ENCODE measurements around the gene PCTP.
A peak's percentile ranks its signal among the peaks of the same experiment; 100 is the strongest.

Gene PCTP

DNA sequence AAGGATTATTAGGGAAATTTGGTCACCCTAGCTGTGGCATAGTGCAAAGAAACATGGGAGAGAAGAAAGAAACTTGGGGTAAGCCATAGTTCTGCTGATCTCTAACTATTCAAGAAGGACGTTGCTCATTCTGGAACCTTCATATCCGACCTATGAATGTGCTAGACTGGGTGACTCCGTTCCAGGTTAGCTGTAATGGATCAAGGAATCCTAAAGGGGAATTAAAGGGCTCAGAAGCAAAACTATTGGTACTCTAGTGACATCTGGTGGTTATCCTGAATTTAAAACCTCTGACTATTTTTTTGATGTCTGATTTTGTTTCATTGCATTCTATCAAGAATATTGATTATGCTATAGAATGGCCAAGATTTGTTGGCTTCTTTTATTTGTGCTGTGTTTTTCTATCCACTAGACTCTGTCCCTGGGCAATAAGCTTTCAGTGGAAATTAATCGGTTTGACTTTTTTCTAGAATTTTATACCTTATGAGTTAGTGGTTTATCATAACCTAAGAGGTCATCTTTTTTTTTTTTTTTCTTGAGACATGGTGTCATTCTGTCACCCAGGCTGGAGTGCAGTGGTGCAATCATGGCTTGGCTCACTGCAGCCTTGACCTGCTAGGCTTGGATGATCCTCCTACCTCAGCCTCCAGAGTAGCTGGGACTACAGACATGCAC, 19.5 kb downstream of the PCTP start:
- TF ChIP-seq, protein P1, sequence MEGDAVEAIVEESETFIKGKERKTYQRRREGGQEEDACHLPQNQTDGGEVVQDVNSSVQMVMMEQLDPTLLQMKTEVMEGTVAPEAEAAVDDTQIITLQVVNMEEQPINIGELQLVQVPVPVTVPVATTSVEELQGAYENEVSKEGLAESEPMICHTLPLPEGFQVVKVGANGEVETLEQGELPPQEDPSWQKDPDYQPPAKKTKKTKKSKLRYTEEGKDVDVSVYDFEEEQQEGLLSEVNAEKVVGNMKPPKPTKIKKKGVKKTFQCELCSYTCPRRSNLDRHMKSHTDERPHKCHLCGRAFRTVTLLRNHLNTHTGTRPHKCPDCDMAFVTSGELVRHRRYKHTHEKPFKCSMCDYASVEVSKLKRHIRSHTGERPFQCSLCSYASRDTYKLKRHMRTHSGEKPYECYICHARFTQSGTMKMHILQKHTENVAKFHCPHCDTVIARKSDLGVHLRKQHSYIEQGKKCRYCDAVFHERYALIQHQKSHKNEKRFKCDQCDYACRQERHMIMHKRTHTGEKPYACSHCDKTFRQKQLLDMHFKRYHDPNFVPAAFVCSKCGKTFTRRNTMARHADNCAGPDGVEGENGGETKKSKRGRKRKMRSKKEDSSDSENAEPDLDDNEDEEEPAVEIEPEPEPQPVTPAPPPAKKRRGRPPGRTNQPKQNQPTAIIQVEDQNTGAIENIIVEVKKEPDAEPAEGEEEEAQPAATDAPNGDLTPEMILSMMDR (IDR thresholded peaks at IDR 0.05; ENCODE audit: control insufficient read depth, insufficient read depth, low read depth, low read length, missing control alignments) = peak; percentile 43
- H3K4me3 ChIP-seq (ENCODE audit: control insufficient read depth, low read depth, low read length) = no peak overlapping the region
- peak; percentile 42 for DNase-seq (ENCODE audit: low read depth)

DNA sequence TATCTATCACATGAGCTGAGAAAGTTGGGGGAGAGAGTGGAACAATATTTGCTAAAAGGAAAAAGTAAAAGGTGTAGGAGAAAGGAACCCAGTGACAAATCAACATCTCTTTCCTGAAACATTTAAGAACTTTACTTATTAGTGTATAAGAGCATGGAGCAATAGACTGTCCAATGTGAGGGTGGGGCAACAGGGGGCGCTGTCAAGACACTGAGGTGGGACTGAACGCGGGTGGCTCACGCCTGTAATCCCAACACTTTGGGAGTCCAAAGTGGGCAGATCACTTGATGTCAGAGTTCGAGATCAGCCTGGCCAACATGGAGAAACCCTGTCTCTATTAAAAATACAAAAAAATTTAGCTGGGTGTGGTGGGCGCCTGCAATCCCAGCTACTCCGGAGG, 21.2 kb downstream of the PCTP start:
- TF ChIP-seq, protein P1 (IDR thresholded peaks at IDR 0.05; ENCODE audit: control insufficient read depth, insufficient read depth, low read depth, low read length, missing control alignments) = peak; percentile 8
- no peak for DNase-seq (ENCODE audit: low read depth)
- no peak overlapping the region for H3K4me3 ChIP-seq (ENCODE audit: control insufficient read depth, low read depth, low read length)

DNA sequence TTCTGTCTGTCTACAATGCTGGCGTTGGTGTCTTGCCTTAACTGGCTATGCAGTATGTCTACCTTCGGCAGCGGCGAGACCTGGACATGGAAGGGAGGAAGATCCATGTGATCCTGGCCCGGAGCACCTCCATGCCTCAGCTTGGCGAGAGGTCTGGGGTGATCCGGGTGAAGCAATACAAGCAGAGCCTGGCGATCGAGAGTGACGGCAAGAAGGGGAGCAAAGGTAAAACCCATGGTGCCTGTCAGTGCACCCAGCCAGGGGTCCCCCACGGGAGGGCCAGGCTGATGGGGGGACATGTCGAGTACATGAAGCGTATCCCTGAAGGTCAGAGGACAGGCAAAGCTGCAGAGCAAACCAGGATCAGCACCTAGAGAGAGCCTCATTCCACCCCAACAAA, 22.8 kb downstream of the PCTP start:
- DNase-seq (ENCODE audit: low read depth) = no peak
- TF ChIP-seq, protein P1 (IDR thresholded peaks at IDR 0.05; ENCODE audit: control insufficient read depth, insufficient read depth, low read depth, low read length, missing control alignments) = no peak
- H3K4me3 ChIP-seq (ENCODE audit: control insufficient read depth, low read depth, low read length) = no peak overlapping the region

DNA sequence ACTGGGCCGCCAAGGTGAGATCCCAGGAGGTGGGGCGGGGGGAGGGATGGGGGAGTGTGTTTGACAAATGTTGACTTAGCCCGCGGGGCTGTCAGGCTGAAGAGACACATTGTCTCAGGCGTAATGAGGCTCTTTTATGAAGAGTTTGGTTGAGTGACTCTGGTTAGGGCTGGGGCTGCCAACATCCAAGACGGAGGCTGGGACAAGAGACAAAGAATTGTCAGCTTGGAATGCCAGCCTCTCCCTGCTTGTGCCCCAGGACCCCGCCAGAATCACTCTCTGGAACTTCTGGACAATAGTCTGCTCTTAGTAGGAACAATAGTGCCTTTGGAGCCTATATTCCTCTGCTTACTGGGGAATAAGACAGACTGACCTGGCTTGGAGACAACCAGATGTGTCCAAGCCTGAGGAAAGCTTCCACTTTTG, 24.0 kb downstream of the PCTP start:
- no peak overlapping the region for H3K4me3 ChIP-seq (ENCODE audit: control insufficient read depth, low read depth, low read length)
- DNase-seq (ENCODE audit: low read depth) = no peak
- TF ChIP-seq, protein P1 (IDR thresholded peaks at IDR 0.05; ENCODE audit: control insufficient read depth, insufficient read depth, low read depth, low read length, missing control alignments) = no peak

DNA sequence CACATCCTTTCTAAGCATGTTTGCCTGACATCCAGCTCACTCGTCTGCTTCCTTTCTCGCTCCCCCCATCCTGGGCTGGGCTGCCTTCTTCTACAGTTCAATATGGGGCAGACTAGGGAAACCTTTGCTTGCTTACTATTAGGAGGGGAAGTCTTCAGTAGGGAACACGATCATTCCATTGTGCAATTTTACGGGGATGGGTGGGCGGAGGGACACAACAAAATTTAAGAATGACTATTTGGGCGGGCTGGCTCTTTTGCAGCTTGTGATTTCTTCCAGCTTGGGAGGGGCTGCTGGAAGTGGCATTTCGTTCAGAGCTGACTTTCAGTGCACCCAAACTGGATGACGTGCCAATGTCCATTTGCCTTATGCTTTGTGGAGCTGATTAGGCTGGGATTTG, 25.4 kb downstream of the PCTP start:
- H3K4me3 ChIP-seq (ENCODE audit: control insufficient read depth, low read depth, low read length) = no peak overlapping the region

DNA sequence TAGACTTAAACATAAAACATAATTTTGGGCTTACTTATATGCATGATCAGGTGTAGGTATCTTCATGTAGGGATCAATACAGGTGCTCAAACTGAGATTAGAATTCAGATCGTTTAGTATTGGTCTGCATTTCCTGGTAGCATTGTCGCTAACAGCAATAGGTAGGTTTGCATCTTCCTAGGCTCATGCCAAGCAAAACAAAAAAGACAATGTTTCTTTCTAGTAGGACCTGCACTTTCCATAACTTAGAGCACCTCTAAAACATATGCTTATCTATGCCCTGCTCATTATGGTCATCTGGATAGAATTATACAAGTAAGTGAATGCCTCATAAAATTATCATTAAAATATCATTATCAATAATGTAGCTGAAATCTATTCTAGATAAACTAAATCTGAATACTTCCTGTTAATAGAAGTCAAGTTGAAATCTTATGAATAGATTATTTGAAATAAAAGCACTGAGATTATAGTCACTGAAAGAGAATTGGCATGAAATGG, 26.7 kb downstream of the PCTP start:
- no peak overlapping the region for H3K4me3 ChIP-seq (ENCODE audit: control insufficient read depth, low read depth, low read length)
- DNase-seq (ENCODE audit: low read depth) = no peak
- TF ChIP-seq, protein P1 (IDR thresholded peaks at IDR 0.05; ENCODE audit: control insufficient read depth, insufficient read depth, low read depth, low read length, missing control alignments) = no peak

More for the DNA sequence above, 25.4 kb downstream of the PCTP start:
- no peak for DNase-seq (ENCODE audit: low read depth)
- TF ChIP-seq, protein P1 (IDR thresholded peaks at IDR 0.05; ENCODE audit: control insufficient read depth, insufficient read depth, low read depth, low read length, missing control alignments) = no peak

Measured in AG09309 (cell line).